Heart left ventricle (tissue), 13 donors: ENCODE results near the gene NSMCE1.

Source experiments
- CTCF ChIP-seq, 12 donors: fragments of 200-600 bp; sonication (generic) in 4 of 12; IDR thresholded peaks; one replicate each; pipeline versions ENCODE4 v1.5.0 to v1.8.0; 2018 to 2022; ENCODE audit warnings: antibody characterized with exemption in 12 of 12, mild to moderate bottlenecking in 5 of 12
- POLR2A ChIP-seq, 2 donors: fragments of 450-650 bp; IDR thresholded peaks; one replicate each; pipeline ENCODE4 v1.6.1; 2017; ENCODE audit warnings: antibody characterized with exemption in 2 of 2, mild to moderate bottlenecking in 2 of 2, moderate library complexity in 2 of 2
- donor health status: ischemic (EF 13 %, LVEDD 7.1; RV severe dilation, severe dysfunction).
- donor health status: DM: no; HTN: yes; CAD: no.
- donor health status: DM: no; HTN: no; CAD: no.
- donor health status: ischemic (EF 25% LVEDD 6.9; RV normal size, moderate dysfunction).
- donor health status: ischemic (EF 25% LVEDD 5.7; RV mildly dilated, moderate dysfunction).
- donor health status: ischemic (EF 35%, LVEDD 5.7; RV mildly dilated, moderate dysfunction).
- donor health status: nonischemic (EF 11% LVEDD 7.7; RV severe dilation, severe dysfunction).
- donor health status: DM: yes; HTN: yes; CAD: no.
- donor health status: PGD.
- donor health status: ischemic (EF 29% LVEDD 5.4; RV normal size, mild dysfunction).
- donor health status: nonischemic (EF 23%, LVEDD 6.1; RV moderate dilation, normal function).

- TF ChIP-seq CTCF (IDR thresholded peaks at IDR 0.05) (no peak), POLR2A (IDR thresholded peaks at IDR 0.05) (no peak)
Measured at GRCh38 chr16:27195941-27196595, 72.5 kb downstream of the NSMCE1 start.
